Choroid plexus epithelial cell (primary cell): ENCODE results near the gene ZNF865.

Experiments
- DNase-seq: peaks from one replicate; pipeline ENCODE4 v3.0.0-alpha.2; 2010; ENCODE audit warnings: low read depth
- H3K4me3 ChIP-seq: 2 replicates; pipeline ENCODE4 v1.5.1; 2011; ENCODE audit warnings: low read depth, mild to moderate bottlenecking, control low read depth, low read length, moderate library complexity
- CTCF ChIP-seq: conservative IDR thresholded peaks from 2 replicates; pipeline ENCODE4 v1.5.1; 2011; ENCODE audit warnings: low read depth, mild to moderate bottlenecking, control low read depth, inconsistent platforms, low read length, moderate library complexity

The ZNF865 gene

DNA sequence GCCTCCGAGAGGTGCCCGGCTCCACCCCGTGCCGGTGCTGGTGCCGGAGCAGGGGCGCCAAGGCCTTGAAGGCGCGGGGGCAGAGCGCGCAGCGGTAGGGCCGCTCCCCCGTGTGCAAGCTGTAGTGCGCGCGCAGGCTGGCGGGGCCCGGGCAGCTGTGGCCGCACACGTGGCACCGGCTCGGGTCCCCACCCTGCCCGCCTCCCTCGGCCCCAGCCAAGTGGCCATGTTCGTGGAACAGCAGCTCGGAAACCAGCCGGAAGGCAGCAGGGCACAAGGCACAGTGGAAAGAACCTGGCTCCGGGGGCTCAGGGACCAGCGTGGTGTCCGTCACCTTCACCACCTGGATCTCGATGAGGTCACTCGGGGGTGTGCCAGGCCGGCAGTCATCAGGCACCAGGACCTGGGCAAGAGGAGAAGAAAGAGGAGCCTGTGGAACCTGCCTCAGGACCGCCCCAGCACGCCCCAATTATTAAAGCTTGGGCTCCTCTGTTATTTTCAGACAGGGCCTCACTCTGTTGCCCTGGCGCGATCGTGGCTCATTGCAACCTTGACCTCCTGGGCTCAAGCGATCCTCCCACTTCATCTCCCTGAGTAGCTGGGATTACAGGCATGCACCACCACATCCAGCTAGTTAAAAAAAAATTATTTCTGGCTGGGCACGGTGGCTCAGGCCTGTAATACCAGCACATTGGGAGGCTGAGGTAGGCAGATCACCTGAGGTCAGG, 17.0 kb downstream of the ZNF865 start:
- TF ChIP-seq CTCF, result no peak
- no peak overlapping the region for H3K4me3 ChIP-seq

DNA sequence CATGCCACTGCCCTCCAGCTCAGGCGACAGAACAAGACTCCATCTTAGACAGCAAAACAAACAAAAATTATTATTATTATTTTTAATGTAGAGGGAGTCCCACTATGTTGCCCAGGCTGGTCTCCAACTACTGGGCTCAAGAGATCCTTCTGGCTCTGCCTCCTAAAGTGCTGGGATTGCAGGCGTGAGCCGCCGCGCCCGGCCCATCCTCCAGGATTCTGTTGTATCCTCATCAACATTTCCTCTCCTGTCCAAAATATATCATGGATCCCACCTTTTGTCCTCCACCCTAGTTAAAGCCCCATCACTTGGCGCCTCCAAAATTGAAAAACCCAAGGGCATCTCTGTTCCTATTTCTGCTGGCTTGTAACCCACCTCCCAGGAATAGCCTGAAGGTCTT, 17.7 kb downstream of the ZNF865 start:
- no peak for DNase-seq
- H3K4me3 ChIP-seq, result no peak overlapping the region
- no peak for TF ChIP-seq CTCF

More for the DNA sequence above, 17.0 kb downstream of the ZNF865 start:
- DNase-seq, result no peak

GRCh38 chr19:55623561-55623960, 18.1 kb downstream of the ZNF865 start:
- no peak for TF ChIP-seq CTCF
- no peak for DNase-seq
- no peak overlapping the region for H3K4me3 ChIP-seq

GRCh38 chr19:55624109-55625003, 18.9 kb downstream of the ZNF865 start, which contains the start of gene ZNF784:
Gene ZNF784 (minus strand): TSS chr19:55624566. CDS start chr19:55624561, 5 bp downstream.
- H3K4me3 ChIP-seq, result peak within 1 kb of the TSS; percentile 87
- TF ChIP-seq CTCF, result no peak
- DNase-seq, result peak; percentile 95

DNA sequence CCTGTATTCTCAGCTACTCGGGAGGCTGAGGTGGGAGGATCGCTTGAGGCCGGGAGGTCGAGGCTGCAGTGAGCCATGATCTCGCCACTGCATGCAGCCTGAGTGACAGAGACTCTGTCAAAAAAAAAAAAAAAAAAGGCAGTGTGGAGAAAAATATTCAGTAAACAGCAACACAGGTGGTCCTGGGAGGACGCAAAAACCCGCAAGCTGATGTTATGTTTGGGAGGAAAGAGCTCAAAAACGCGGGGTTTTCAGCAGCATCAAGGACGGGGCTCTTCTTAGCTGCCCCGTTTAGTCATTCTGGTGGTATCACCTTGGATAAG, 19.5 kb downstream of the ZNF865 start:
- no peak for TF ChIP-seq CTCF
- H3K4me3 ChIP-seq, result peak overlapping the region; percentile 87
- no peak for DNase-seq

- no peak overlapping the region for H3K4me3 ChIP-seq
- TF ChIP-seq CTCF, result no peak
- no peak for DNase-seq
Observed at GRCh38 chr19:55626350-55626749, 20.9 kb downstream of the ZNF865 start.
